Measurements from ENCODE around the gene SARDH. TPM values are rescaled to one million over a fixed set of nuclear protein-coding genes. Genes with fewer than 3 reads are reported as not detected.
A peak's percentile ranks its signal among the peaks of the same experiment; 100 is the strongest.

SARDH gene
- total and polyA plus RNA-seq, 2 of the 13 experiments (the other 11 are each of a cell fraction or from before 2014, with no cell fraction given), result 11.6 to 34.9 TPM

- no peak for TF ChIP-seq NR2C2 (CRISPR knock-in tag; IDR thresholded peaks at IDR 0.05; ENCODE audit: borderline replicate concordance)
- peak; percentile 55; the same call in 1 of the 2 replicates for TF ChIP-seq FOXP4 (CRISPR knock-in tag; IDR thresholded peaks at IDR 0.05)
- peak; percentile 37; the same call in 1 of the 2 replicates for TF ChIP-seq MIER3 (CRISPR knock-in tag; IDR thresholded peaks at IDR 0.05; ENCODE audit: borderline replicate concordance)
- no peak for TF ChIP-seq ZNF17 (CRISPR knock-in tag; IDR thresholded peaks at IDR 0.05)
- no peak for TF ChIP-seq HNRNPK (IDR thresholded peaks at IDR 0.05; ENCODE audit: low read depth, low read length, poor library complexity, severe bottlenecking)
- no peak for TF ChIP-seq HNRNPH1 (optimal IDR thresholded peaks at IDR 0.05; ENCODE audit: low read depth, low read length)
- TF ChIP-seq BRF2 (CRISPR knock-in tag; IDR thresholded peaks at IDR 0.05), result no peak
- no peak for TF ChIP-seq IRF9 (CRISPR knock-in tag; IDR thresholded peaks at IDR 0.05; ENCODE audit: borderline replicate concordance)
- no peak for TF ChIP-seq ZKSCAN1 (IDR thresholded peaks at IDR 0.05; ENCODE audit: low read length)
- TF ChIP-seq, protein P1, sequence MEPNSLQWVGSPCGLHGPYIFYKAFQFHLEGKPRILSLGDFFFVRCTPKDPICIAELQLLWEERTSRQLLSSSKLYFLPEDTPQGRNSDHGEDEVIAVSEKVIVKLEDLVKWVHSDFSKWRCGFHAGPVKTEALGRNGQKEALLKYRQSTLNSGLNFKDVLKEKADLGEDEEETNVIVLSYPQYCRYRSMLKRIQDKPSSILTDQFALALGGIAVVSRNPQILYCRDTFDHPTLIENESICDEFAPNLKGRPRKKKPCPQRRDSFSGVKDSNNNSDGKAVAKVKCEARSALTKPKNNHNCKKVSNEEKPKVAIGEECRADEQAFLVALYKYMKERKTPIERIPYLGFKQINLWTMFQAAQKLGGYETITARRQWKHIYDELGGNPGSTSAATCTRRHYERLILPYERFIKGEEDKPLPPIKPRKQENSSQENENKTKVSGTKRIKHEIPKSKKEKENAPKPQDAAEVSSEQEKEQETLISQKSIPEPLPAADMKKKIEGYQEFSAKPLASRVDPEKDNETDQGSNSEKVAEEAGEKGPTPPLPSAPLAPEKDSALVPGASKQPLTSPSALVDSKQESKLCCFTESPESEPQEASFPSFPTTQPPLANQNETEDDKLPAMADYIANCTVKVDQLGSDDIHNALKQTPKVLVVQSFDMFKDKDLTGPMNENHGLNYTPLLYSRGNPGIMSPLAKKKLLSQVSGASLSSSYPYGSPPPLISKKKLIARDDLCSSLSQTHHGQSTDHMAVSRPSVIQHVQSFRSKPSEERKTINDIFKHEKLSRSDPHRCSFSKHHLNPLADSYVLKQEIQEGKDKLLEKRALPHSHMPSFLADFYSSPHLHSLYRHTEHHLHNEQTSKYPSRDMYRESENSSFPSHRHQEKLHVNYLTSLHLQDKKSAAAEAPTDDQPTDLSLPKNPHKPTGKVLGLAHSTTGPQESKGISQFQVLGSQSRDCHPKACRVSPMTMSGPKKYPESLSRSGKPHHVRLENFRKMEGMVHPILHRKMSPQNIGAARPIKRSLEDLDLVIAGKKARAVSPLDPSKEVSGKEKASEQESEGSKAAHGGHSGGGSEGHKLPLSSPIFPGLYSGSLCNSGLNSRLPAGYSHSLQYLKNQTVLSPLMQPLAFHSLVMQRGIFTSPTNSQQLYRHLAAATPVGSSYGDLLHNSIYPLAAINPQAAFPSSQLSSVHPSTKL (CRISPR knock-in tag; IDR thresholded peaks at IDR 0.05), result peak; percentile 26; the same call in 1 of the 2 replicates
- no peak for TF ChIP-seq SP140L (CRISPR knock-in tag; IDR thresholded peaks at IDR 0.05; ENCODE audit: borderline replicate concordance)
- TF ChIP-seq NR2F6 (IDR thresholded peaks at IDR 0.05), result no peak
- no peak for TF ChIP-seq NR2F6 (CRISPR knock-in tag; IDR thresholded peaks at IDR 0.05)
- no peak for TF ChIP-seq GZF1 (CRISPR knock-in tag; IDR thresholded peaks at IDR 0.05)
- TF ChIP-seq RCOR2 (CRISPR knock-in tag; IDR thresholded peaks at IDR 0.05), result no peak
Observed at GRCh38 chr9:133752739-133753446, 14.7 kb upstream of the SARDH start (continued).
